GM15510 (cell line): Measurements from ENCODE around the gene NSG2.

Source experiments
- POLR2A ChIP-seq: IDR thresholded peaks from 3 replicates; pipeline ENCODE4 v1.6.1; 2011; ENCODE audit warnings: borderline replicate concordance; ENCODE audit not compliant: insufficient read length; ENCODE audit errors: extremely low read depth

The NSG2 gene

DNA sequence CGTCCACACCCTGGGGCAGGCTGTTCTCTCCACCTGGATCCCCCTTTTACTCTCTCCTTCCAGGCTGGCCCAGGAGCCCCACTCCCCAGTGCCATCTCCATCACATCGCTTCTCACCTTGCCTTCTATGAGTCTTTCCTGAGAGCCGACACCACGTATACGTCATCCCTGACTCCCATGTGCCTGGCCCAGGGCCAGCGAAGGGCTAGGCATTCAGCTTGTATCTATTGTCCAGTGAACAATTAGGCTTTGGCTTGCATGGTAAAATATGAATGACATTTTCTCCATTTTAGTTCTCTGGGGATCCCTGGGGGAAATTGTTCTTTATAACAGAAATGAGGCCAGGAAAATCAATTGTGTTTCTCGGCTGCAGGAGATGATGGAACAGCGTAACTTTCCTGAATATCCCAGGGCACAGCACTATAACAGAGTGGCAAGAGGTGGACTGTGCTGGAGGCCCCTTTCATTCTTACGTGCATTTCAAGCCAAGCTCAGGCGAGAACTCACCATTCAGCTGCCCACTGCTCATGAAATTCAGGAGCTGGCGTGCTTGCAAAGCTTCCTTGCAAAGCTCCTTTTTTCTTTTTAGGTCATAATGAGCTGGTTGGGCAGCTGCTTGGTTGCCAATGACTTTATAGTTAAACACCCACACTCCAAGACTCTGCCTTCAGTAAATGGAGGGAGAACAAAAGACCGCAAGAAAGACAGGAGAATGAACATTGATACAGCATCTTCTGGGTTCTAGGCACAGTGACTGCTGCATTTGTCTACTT lies 37.7 kb downstream of the NSG2 start:
- no peak for TF ChIP-seq POLR2A

GRCh38 chr5:174084691-174085154 lies 39.2 kb downstream of the NSG2 start:
- no peak for TF ChIP-seq POLR2A

- no peak for TF ChIP-seq POLR2A
Measured at GRCh38 chr5:174086751-174087150, 41.2 kb downstream of the NSG2 start.

- no peak for TF ChIP-seq POLR2A
Measured at GRCh38 chr5:174087783-174088182, 42.3 kb downstream of the NSG2 start.

DNA sequence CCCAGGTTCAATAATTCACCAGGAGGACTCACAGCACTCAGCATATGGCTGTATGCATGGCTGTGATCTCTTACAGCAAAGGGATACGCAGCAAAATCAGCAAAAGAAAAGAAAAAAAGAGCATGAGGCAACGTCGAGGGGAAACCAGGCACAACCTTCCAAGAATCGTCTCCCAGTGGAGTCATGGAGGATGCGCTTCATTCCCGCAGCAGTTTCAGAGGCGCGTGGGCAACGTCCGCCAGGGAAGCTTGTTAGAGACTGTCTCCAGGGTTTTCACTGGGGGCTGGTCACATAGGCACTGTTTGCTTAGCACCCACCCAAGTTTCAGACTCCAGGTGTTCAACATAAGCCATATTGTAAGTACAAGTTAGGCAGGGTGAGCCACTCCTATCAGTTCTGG lies 44.6 kb downstream of the NSG2 start:
- TF ChIP-seq POLR2A, result no peak

DNA sequence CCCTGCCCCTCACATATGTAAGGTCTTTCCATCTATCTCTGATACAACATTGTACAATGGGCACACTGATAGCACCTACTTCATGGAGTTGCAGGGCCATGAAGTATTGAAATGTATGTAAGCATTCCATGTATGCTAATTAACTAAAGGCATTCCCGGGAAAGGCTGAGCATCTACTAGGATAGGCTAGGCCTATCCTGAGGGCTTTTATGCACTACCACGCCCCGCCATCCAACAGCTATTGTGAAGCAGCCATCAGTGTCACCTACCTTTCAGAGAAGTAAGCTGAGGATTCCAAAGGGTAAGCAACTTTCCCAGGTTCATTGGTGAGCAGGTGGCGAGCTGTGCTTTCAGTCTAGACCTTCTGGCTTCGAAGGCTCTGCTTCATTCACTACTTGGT lies 47.6 kb downstream of the NSG2 start:
- TF ChIP-seq POLR2A, result no peak

GRCh38 chr5:174094857-174095606 lies 49.5 kb downstream of the NSG2 start:
- no peak for TF ChIP-seq POLR2A

- TF ChIP-seq POLR2A, result no peak
Measured at GRCh38 chr5:174096619-174097018, 51.1 kb downstream of the NSG2 start.

GRCh38 chr5:174097486-174098185 lies 52.1 kb downstream of the NSG2 start:
- TF ChIP-seq POLR2A, result no peak

GRCh38 chr5:174098694-174099093 lies 53.2 kb downstream of the NSG2 start:
- TF ChIP-seq POLR2A, result no peak

GRCh38 chr5:174100490-174100889 lies 55.0 kb downstream of the NSG2 start:
- no peak for TF ChIP-seq POLR2A

DNA sequence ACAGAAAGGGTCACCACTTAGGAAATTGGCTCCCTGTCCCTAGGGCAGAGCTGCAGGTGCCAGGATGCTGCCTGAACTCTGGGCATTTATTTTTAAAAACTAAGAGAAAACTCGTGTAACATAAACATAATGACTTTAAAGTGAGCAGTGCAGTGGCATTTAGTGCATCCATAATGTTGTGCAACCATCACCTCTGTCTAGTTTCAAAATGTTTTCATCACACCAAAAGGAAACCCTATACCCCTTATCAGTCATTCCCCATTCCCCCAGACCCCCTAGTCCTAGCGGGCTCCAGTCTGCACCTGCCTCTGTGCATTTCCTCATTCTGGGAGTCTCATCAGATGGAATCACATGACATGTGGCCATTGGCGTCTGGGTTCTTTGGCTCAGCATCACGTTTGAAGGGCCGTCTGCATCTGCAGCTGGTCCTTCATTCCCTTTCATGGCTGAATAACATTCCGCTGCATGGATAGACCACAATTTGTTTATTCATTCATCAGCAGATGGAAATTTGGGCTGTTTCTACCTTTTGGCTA lies 55.8 kb downstream of the NSG2 start:
- no peak for TF ChIP-seq POLR2A

DNA sequence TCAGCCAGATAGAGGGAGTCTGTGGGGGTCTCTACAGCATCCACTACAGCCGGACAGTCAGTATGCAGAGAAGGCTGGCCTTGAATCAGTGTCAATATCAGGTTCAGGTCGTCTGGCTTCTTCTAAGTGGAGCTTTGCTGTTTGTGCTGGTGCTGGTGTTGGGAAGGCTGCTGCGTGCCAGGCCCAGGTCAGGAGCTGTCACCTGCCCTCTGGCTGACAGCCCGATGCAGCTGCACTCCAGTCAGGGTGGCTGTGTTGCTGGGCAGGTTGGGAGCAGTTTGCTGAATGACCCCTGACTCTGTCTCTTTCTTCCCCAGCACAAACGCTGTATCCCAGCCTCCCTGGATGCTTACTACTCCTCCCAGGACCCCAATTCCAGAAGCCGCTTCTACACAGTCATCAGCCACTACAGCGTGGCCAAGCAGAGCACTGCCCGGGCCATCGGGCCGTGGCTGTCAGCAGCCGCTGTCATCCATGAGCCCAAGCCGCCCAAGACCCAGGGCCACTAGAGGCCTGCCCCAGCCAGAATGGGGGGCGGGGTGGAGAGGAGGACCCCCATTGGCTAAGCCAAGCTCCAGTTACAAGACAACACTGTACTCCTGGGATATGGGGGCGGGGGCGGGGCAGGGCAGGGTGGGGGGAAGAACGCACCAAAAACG lies 61.6 kb downstream of the NSG2 start:
- TF ChIP-seq POLR2A, result no peak

DNA sequence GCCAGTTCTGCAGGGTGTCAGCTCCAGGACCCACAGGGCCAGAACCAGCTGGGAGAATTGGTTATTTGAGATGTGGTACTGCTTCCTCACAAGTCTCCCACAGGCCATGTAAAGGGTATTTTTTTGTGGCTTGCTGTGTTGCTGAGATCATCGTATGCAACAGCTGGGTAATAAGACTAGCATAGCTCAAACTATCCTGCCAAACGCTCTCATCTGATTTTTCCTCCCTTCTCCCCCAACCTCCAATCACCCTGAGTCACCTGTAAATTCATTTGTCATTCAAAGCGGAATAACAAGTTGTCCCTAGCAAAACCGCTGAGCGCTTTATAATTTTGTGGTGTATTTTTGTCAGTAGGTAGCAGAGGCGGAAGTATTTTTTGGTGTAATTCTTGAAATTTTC lies 63.2 kb downstream of the NSG2 start:
- TF ChIP-seq POLR2A, result no peak
